Esophagus muscularis mucosa (tissue), 4 donors: ENCODE data around the gene NBEA. TPM values are rescaled to one million over a fixed set of nuclear protein-coding genes. Genes with fewer than 3 reads are reported as not detected.

ENCODE experiments used
- DNase-seq: peaks from one replicate; pipeline ENCODE4 v3.0.0-alpha.2; 2017; ENCODE audit errors: extremely low spot score
- H3K27ac ChIP-seq, 4 donors: fragments of 200-600 bp; sonication (generic); replicated peaks in 1 of 4; 1 replicate in 3 of 4; 2 replicates in 1 of 4; pipeline ENCODE4 v1.5.1; 2016 to 2019; ENCODE audit warnings: mild to moderate bottlenecking in 1 of 4
- H3K27me3 ChIP-seq, 4 donors: fragments of 200-600 bp; sonication (generic); one replicate each; pipeline versions ENCODE4 v1.5.1 to v1.6.0; 2016 to 2019
- H3K36me3 ChIP-seq, 4 donors: fragments of 200-600 bp; sonication (generic); one replicate each; pipeline ENCODE4 v1.5.1; 2016 to 2019
- H3K4me1 ChIP-seq, 4 donors: fragments of 200-600 bp; sonication (generic); one replicate each; pipeline ENCODE4 v1.5.1; 2016 to 2019
- H3K4me3 ChIP-seq, 4 donors: fragments of 200-600 bp; sonication (generic); 1 replicate in 2 of 4; 2 replicates in 2 of 4; pipeline ENCODE4 v1.5.1; 2016 to 2019; ENCODE audit warnings: mild to moderate bottlenecking in 4 of 4, moderate library complexity in 1 of 4
- H3K9me3 ChIP-seq, 4 donors: fragments of 200-600 bp; sonication (generic); 1 replicate in 3 of 4; 2 replicates in 1 of 4; pipeline ENCODE4 v1.5.1; 2016 to 2019
- CTCF ChIP-seq, 3 experiments: fragments of 200-600 bp in 2 of 3; fragments of 450-650 bp in 1 of 3; sonication (generic) in 2 of 3; IDR thresholded peaks; one replicate each; pipeline ENCODE4 v1.5.1; 2017 to 2019; ENCODE audit warnings: antibody characterized with exemption in 3 of 3, mild to moderate bottlenecking in 2 of 3, moderate library complexity in 1 of 3
- EP300 ChIP-seq: sonication (generic); formaldehyde crosslinking; IDR thresholded peaks from one replicate; pipeline ENCODE4 v1.6.1; 2017; ENCODE audit warnings: antibody characterized with exemption
- POLR2A ChIP-seq: fragments of 450-650 bp; IDR thresholded peaks from one replicate; pipeline ENCODE4 v1.6.1; 2017; ENCODE audit warnings: antibody characterized with exemption, moderate library complexity, mild to moderate bottlenecking, low read depth
- POLR2AphosphoS5 ChIP-seq, 2 donors: sonication (generic); formaldehyde crosslinking; IDR thresholded peaks; one replicate each; pipeline ENCODE4 v1.6.1; 2017; ENCODE audit warnings: antibody characterized with exemption in 2 of 2
- WGBS: methylation state at CpG from one replicate; pipeline ENCODE4 v1.1.5; 2018; 5-methylcytosine and 5-hydroxymethylcytosine counted together
- intact Hi-C: fragments of 100-400 bp; cut with DNase I; formaldehyde crosslinking; loops from one replicate; pipeline ENCODE4 v1.15.1; 2023
- total RNA-seq, 4 donors: library from RNA; depleted of rRNA; stranded (reverse); fragments of >200 nt; gene quantifications; one replicate each; pipeline versions ENCODE4 v1.1.0 to v1.2.1, GENCODE V29; 2016

The NBEA gene
- total RNA-seq, 4 donors from 2014 or later: 21.0 to 30.8 (median 25.0) TPM

- TF ChIP-seq CTCF (IDR thresholded peaks at IDR 0.05): no peak
- no peak for TF ChIP-seq POLR2A
- no peak for TF ChIP-seq EP300
- TF ChIP-seq POLR2AphosphoS5 (IDR thresholded peaks at IDR 0.05): no peak
- Histone ChIP-seq H3K4me1 (no peaks in the 10 kb centered on the region), H3K9me3 (no peaks in the 10 kb centered on the region), H3K27ac (no peak overlapping the region), H3K27me3 (no peaks in the 10 kb centered on the region), H3K36me3 (peaks cover 0 to 6% (median 4%) of the 10 kb centered on the region in 4 donors), H3K4me3 (no peak overlapping the region)
- intact Hi-C loops: no loop called here
- DNase-seq: no peak
- 88% methylated on average over 3 of the region's 3 CpGs for WGBS
These were observed 625.4 kb downstream of the NBEA start for GRCh38 chr13:35567406-35567980.

- no peak for TF ChIP-seq POLR2AphosphoS5 (IDR thresholded peaks at IDR 0.05)
- no peak for TF ChIP-seq CTCF (IDR thresholded peaks at IDR 0.05)
- TF ChIP-seq POLR2A: no peak
- no peak for TF ChIP-seq EP300
- H3K4me3 ChIP-seq: no peak overlapping the region
- no peaks in the 10 kb centered on the region for H3K9me3 ChIP-seq
- intact Hi-C loops: no loop called here
- no peaks in the 10 kb centered on the region for H3K36me3 ChIP-seq
- no peak overlapping the region for H3K27ac ChIP-seq
- H3K27me3 ChIP-seq: no peaks in the 10 kb centered on the region
- no peaks in the 10 kb centered on the region for H3K4me1 ChIP-seq
- DNase-seq: no peak
These were observed 631.6 kb downstream of the NBEA start for GRCh38 chr13:35573639-35574038.

- intact Hi-C loops: no loop called here
- 93% methylated on average over 4 of the region's 4 CpGs for WGBS
- no peaks in the 10 kb centered on the region for H3K27me3 ChIP-seq
These were observed 650.4 kb downstream of the NBEA start for GRCh38 chr13:35592457-35592856.

GRCh38 chr13:35593651-35594050 lies 651.6 kb downstream of the NBEA start:
- peaks cover 0 to 12% (median 0%) of the 10 kb centered on the region in 4 donors for H3K36me3 ChIP-seq
- no peaks in the 10 kb centered on the region for H3K27me3 ChIP-seq
- TF ChIP-seq POLR2A: no peak
- no peak for TF ChIP-seq POLR2AphosphoS5 (IDR thresholded peaks at IDR 0.05)
- TF ChIP-seq CTCF (IDR thresholded peaks at IDR 0.05): no peak
- TF ChIP-seq EP300: no peak
- H3K9me3 ChIP-seq: no peaks in the 10 kb centered on the region
- no peak overlapping the region for H3K4me3 ChIP-seq
- H3K4me1 ChIP-seq: peaks cover 2 to 13% (median 10%) of the 10 kb centered on the region in 4 donors
- intact Hi-C loops: no loop called here
- no peak for DNase-seq
- 93% methylated on average over 3 of the region's 3 CpGs for WGBS
- H3K27ac ChIP-seq: no peak overlapping the region

More at GRCh38 chr13:35592457-35592856, 650.4 kb downstream of the NBEA start:
- no peak for TF ChIP-seq POLR2AphosphoS5 (IDR thresholded peaks at IDR 0.05)
- no peak for TF ChIP-seq POLR2A
- no peak for TF ChIP-seq EP300
- TF ChIP-seq CTCF (IDR thresholded peaks at IDR 0.05): no peak
- Histone ChIP-seq H3K9me3 (no peaks in the 10 kb centered on the region), H3K4me1 (peaks cover 0 to 1% (median 0%) of the 10 kb centered on the region in 4 donors), H3K27ac (no peak overlapping the region), H3K36me3 (peaks cover 0 to 12% (median 0%) of the 10 kb centered on the region in 4 donors), H3K4me3 (no peak overlapping the region)
- no peak for DNase-seq

- Histone ChIP-seq H3K27me3 (no peaks in the 10 kb centered on the region), H3K9me3 (no peaks in the 10 kb centered on the region), H3K4me1 (peaks cover 5 to 17% (median 15%) of the 10 kb centered on the region in 4 donors), H3K4me3 (no peak overlapping the region), H3K36me3 (peaks cover 0 to 12% (median 0%) of the 10 kb centered on the region in 4 donors), H3K27ac (no peak overlapping the region)
- intact Hi-C loops: no loop called here
- DNase-seq: no peak
- TF ChIP-seq CTCF (IDR thresholded peaks at IDR 0.05) (no peak), POLR2A (no peak), EP300 (no peak), POLR2AphosphoS5 (IDR thresholded peaks at IDR 0.05) (no peak)
- 93% methylated on average over 1 of the region's 1 CpG for WGBS
These were observed 652.0 kb downstream of the NBEA start for GRCh38 chr13:35594096-35594495.
